Measurements from ENCODE around the gene PRPSAP1. TPM values are rescaled to one million over a fixed set of nuclear protein-coding genes. Genes with fewer than 3 reads are reported as not detected.

The PRPSAP1 gene
- total and polyA plus RNA-seq, 7 experiments from 2014 or later = 19.6 to 59.1 (median 53.3) TPM

DNA sequence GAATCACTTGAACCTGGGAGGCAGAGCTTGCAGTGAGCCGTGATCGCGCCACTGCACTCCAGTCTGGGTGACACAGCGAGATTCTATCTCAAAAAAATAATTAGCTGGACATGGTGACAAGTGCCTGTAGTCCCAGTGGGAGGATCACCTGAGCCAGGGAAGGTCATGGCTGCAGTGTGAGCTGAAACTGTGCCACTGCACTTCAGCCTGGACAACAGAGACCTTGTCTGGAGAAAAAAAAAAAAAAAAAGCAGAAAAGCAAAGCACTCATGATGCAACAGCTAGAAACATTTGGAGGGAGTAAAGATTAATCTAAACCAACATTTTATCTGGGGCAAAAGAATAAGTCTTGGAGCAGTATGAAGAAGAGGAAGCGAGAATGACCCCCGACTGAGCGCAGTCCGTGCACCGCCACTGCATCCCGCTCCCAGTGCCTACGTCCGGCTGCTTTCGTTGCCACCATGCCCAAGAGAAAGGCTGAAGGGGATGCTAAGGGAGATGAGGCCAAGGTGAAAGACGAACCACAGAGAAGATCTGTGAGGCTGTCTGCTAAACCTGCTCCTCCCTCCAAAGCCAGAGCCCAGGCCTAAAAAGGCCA lies 8.2 kb downstream of the PRPSAP1 start:
- DNase-seq = no peak
- H3K27me3 Mint-ChIP-seq = no peaks in the 10 kb centered on the region
- CTCF ChIA-PET = interaction anchor here (0.7 to 1.1 kb wide), 2 partner anchors 40 to 278 kb away, joined by 3 to 4 read pairs; no protein-coding TSS in a partner anchor
- Histone ChIP-seq H3K27ac (ENCODE audit: low read depth, low read length) (no peak overlapping the region), H3K4me1 (ENCODE audit: control insufficient read depth in 2 of 2, insufficient read depth in 2 of 2, low read length in 2 of 2) (no peaks in the 10 kb centered on the region), H3K36me3 (ENCODE audit: control insufficient read depth in 2 of 3, insufficient read depth in 3 of 3, low read length in 3 of 3) (peaks cover 0 to 38% (median 5%) of the 10 kb centered on the region in 3 experiments), H3K27me3 (ENCODE audit: control insufficient read depth in 2 of 2, insufficient read depth in 2 of 2, low read length in 2 of 2) (no peaks in the 10 kb centered on the region), H3K4me3 (ENCODE audit: low read length) (no peak overlapping the region), H3K9me3 (ENCODE audit: control insufficient read depth in 2 of 3, low read length in 3 of 3) (no peaks in the 10 kb centered on the region)
- H3K4me1 Mint-ChIP-seq = peaks cover 0 to 4% (median 0%) of the 10 kb centered on the region in 7 donors
- peaks cover 15 to 39% (median 26%) of the 10 kb centered on the region in 5 donors for H3K36me3 Mint-ChIP-seq
- H3K27ac Mint-ChIP-seq = no peak overlapping the region
- intact Hi-C loops (cut with micrococcal nuclease) = no loop called here
- H3K9me3 Mint-ChIP-seq = no peaks in the 10 kb centered on the region
- H3K4me3 Mint-ChIP-seq = no peak overlapping the region
- no peak for ATAC-seq
- POLR2A ChIA-PET = no interaction called here

DNA sequence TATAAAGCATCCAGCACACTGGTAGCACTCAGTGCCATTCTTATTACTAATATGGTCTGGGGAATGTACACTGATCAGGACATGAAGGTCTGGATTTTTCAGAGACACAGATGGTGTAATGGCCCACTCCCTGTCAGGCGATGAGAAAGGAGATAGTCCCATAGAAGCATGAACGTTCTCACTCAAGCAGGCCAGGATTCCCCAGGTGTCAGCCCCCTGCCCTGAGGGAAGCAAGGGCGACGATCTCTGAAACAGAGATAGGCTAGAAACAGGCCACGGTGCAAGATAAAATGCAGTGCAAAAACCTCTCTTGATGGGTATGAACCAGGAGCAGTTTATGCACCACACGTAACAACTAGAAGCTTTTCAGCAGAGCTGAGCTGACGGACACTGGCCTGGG lies 10.6 kb downstream of the PRPSAP1 start:
- H3K27ac ChIP-seq (ENCODE audit: low read depth, low read length) = no peak overlapping the region
- H3K27ac Mint-ChIP-seq = no peak overlapping the region
- peaks cover 15 to 49% (median 26%) of the 10 kb centered on the region in 5 donors for H3K36me3 Mint-ChIP-seq
- peaks cover 0 to 41% (median 5%) of the 10 kb centered on the region in 3 experiments for H3K36me3 ChIP-seq (ENCODE audit: control insufficient read depth in 2 of 3, insufficient read depth in 3 of 3, low read length in 3 of 3)
- H3K27me3 Mint-ChIP-seq = no peaks in the 10 kb centered on the region
- no peaks in the 10 kb centered on the region for H3K4me1 ChIP-seq (ENCODE audit: control insufficient read depth in 2 of 2, insufficient read depth in 2 of 2, low read length in 2 of 2)
- no peaks in the 10 kb centered on the region for H3K9me3 ChIP-seq (ENCODE audit: control insufficient read depth in 2 of 3, low read length in 3 of 3)
- H3K27me3 ChIP-seq (ENCODE audit: control insufficient read depth in 2 of 2, insufficient read depth in 2 of 2, low read length in 2 of 2) = no peaks in the 10 kb centered on the region
- POLR2A ChIA-PET = no interaction called here
- DNase-seq (no peak), ATAC-seq (no peak)
- intact Hi-C loops (cut with micrococcal nuclease) = no loop called here
- peaks cover 0 to 7% (median 0%) of the 10 kb centered on the region in 7 donors for H3K4me1 Mint-ChIP-seq
- CTCF ChIA-PET = no interaction called here
- H3K4me3 ChIP-seq (ENCODE audit: low read length) = no peak overlapping the region
- no peak overlapping the region for H3K4me3 Mint-ChIP-seq
- H3K9me3 Mint-ChIP-seq = no peaks in the 10 kb centered on the region

- H3K4me3 Mint-ChIP-seq = no peak overlapping the region
- Histone ChIP-seq H3K27ac (ENCODE audit: low read depth, low read length) (no peak overlapping the region), H3K4me3 (ENCODE audit: low read length) (no peak overlapping the region), H3K36me3 (ENCODE audit: control insufficient read depth in 2 of 3, insufficient read depth in 3 of 3, low read length in 3 of 3) (peaks cover 0 to 29% (median 1%) of the 10 kb centered on the region in 3 experiments), H3K4me1 (ENCODE audit: control insufficient read depth in 2 of 2, insufficient read depth in 2 of 2, low read length in 2 of 2) (no peaks in the 10 kb centered on the region), H3K27me3 (ENCODE audit: control insufficient read depth in 2 of 2, insufficient read depth in 2 of 2, low read length in 2 of 2) (no peaks in the 10 kb centered on the region), H3K9me3 (ENCODE audit: control insufficient read depth in 2 of 3, low read length in 3 of 3) (no peaks in the 10 kb centered on the region)
- CTCF ChIA-PET = no interaction called here
- peaks cover 0 to 7% (median 4%) of the 10 kb centered on the region in 7 donors for H3K4me1 Mint-ChIP-seq
- DNase-seq = no peak
- H3K36me3 Mint-ChIP-seq = peaks cover 11 to 35% (median 25%) of the 10 kb centered on the region in 5 donors
- no peak overlapping the region for H3K27ac Mint-ChIP-seq
- intact Hi-C loops (cut with micrococcal nuclease) = no loop called here
- H3K9me3 Mint-ChIP-seq = no peaks in the 10 kb centered on the region
- POLR2A ChIA-PET = interaction anchor here (0.7 kb wide), 1 partner anchor 1350 kb away, joined by 3 read pairs; no protein-coding TSS in a partner anchor
- no peak for ATAC-seq
- no peaks in the 10 kb centered on the region for H3K27me3 Mint-ChIP-seq
Measured at GRCh38 chr17:76341301-76341700, 12.4 kb downstream of the PRPSAP1 start.

DNA sequence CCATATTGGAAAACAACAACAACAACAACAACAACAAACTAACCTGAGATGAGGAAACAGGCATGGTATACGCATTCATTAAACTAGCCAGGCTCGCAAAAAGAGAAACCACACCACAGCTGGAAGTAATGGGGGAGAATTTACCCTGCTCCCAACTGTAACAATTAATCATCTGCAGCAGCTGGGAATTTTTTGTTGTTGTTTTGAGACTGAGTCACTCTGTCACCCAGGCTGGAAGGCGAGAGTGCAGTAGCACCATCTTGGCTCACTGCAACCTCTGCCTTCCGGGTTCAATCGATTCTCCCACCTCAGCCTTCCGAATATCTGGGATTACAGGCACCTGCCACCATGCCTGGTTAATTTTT lies 16.3 kb downstream of the PRPSAP1 start:
- H3K27ac Mint-ChIP-seq = no peak overlapping the region
- CTCF ChIA-PET = interaction anchor here (1.2 kb wide), 2 partner anchors 16 to 60 kb away, joined by 3 read pairs; partner anchors contain the start of gene PRPSAP1
- H3K27me3 Mint-ChIP-seq = no peaks in the 10 kb centered on the region
- no peaks in the 10 kb centered on the region for H3K9me3 ChIP-seq (ENCODE audit: control insufficient read depth in 2 of 3, low read length in 3 of 3)
- peaks cover 3 to 20% (median 16%) of the 10 kb centered on the region in 5 donors for H3K36me3 Mint-ChIP-seq
- DNase-seq (no peak), ATAC-seq (no peak)
- intact Hi-C loops (cut with micrococcal nuclease) = no loop called here
- H3K4me1 Mint-ChIP-seq = peaks cover 0 to 10% (median 4%) of the 10 kb centered on the region in 7 donors
- POLR2A ChIA-PET = interaction anchor here (1.3 kb wide), 1 partner anchor 15 kb away, joined by 4 read pairs; no protein-coding TSS in a partner anchor
- no peaks in the 10 kb centered on the region for H3K4me1 ChIP-seq (ENCODE audit: control insufficient read depth in 2 of 2, insufficient read depth in 2 of 2, low read length in 2 of 2)
- no peak overlapping the region for H3K4me3 ChIP-seq (ENCODE audit: low read length)
- H3K36me3 ChIP-seq (ENCODE audit: control insufficient read depth in 2 of 3, insufficient read depth in 3 of 3, low read length in 3 of 3) = peaks cover 0 to 7% (median 0%) of the 10 kb centered on the region in 3 experiments
- no peaks in the 10 kb centered on the region for H3K27me3 ChIP-seq (ENCODE audit: control insufficient read depth in 2 of 2, insufficient read depth in 2 of 2, low read length in 2 of 2)
- no peaks in the 10 kb centered on the region for H3K9me3 Mint-ChIP-seq
- no peak overlapping the region for H3K4me3 Mint-ChIP-seq
- H3K27ac ChIP-seq (ENCODE audit: low read depth, low read length) = no peak overlapping the region

- H3K27me3 Mint-ChIP-seq = no peaks in the 10 kb centered on the region
- H3K9me3 Mint-ChIP-seq = no peaks in the 10 kb centered on the region
- H3K27ac Mint-ChIP-seq = no peak overlapping the region
Measured at GRCh38 chr17:76336756-76337412, 16.8 kb downstream of the PRPSAP1 start.

GRCh38 chr17:76335716-76336381 lies 17.9 kb downstream of the PRPSAP1 start:
- Histone ChIP-seq H3K4me1 (ENCODE audit: control insufficient read depth in 2 of 2, insufficient read depth in 2 of 2, low read length in 2 of 2) (no peaks in the 10 kb centered on the region), H3K27ac (ENCODE audit: low read depth, low read length) (no peak overlapping the region), H3K36me3 (ENCODE audit: control insufficient read depth in 2 of 3, insufficient read depth in 3 of 3, low read length in 3 of 3) (peaks cover 0 to 7% (median 4%) of the 10 kb centered on the region in 3 experiments), H3K9me3 (ENCODE audit: control insufficient read depth in 2 of 3, low read length in 3 of 3) (no peaks in the 10 kb centered on the region), H3K27me3 (ENCODE audit: control insufficient read depth in 2 of 2, insufficient read depth in 2 of 2, low read length in 2 of 2) (no peaks in the 10 kb centered on the region), H3K4me3 (ENCODE audit: low read length) (no peak overlapping the region)
- no peak for ATAC-seq
- Mint-ChIP-seq H3K27ac (no peak overlapping the region), H3K27me3 (no peaks in the 10 kb centered on the region), H3K36me3 (peaks cover 0 to 19% (median 12%) of the 10 kb centered on the region in 5 donors), H3K4me3 (no peak overlapping the region), H3K4me1 (peaks cover 0 to 8% (median 4%) of the 10 kb centered on the region in 7 donors), H3K9me3 (no peaks in the 10 kb centered on the region)
- CTCF ChIA-PET = no interaction called here
- intact Hi-C loops (cut with micrococcal nuclease) = no loop called here
- POLR2A ChIA-PET = interaction anchor here (0.6 kb wide), 1 partner anchor 223 kb away, joined by 3 read pairs; no protein-coding TSS in a partner anchor
- no peak for DNase-seq

More at GRCh38 chr17:76336756-76337412, 16.8 kb downstream of the PRPSAP1 start:
- intact Hi-C loops (cut with micrococcal nuclease) = no loop called here
- Histone ChIP-seq H3K36me3 (ENCODE audit: control insufficient read depth in 2 of 3, insufficient read depth in 3 of 3, low read length in 3 of 3) (peaks cover 0 to 5% (median 0%) of the 10 kb centered on the region in 3 experiments), H3K27me3 (ENCODE audit: control insufficient read depth in 2 of 2, insufficient read depth in 2 of 2, low read length in 2 of 2) (no peaks in the 10 kb centered on the region), H3K9me3 (ENCODE audit: control insufficient read depth in 2 of 3, low read length in 3 of 3) (no peaks in the 10 kb centered on the region), H3K4me1 (ENCODE audit: control insufficient read depth in 2 of 2, insufficient read depth in 2 of 2, low read length in 2 of 2) (no peaks in the 10 kb centered on the region), H3K4me3 (ENCODE audit: low read length) (no peak overlapping the region), H3K27ac (ENCODE audit: low read depth, low read length) (no peak overlapping the region)
- ATAC-seq (no peak), DNase-seq (no peak)
- ChIA-PET POLR2A (interaction anchor here (1.3 kb wide), 1 partner anchor 16 kb away, joined by 4 read pairs; no protein-coding TSS in a partner anchor), CTCF (interaction anchor here (1.2 kb wide), 2 partner anchors 17 to 61 kb away, joined by 3 read pairs; partner anchors contain the start of gene PRPSAP1)
- Mint-ChIP-seq H3K4me1 (peaks cover 0 to 8% (median 4%) of the 10 kb centered on the region in 7 donors), H3K4me3 (no peak overlapping the region), H3K36me3 (peaks cover under 1 to 15% (median 12%) of the 10 kb centered on the region in 5 donors)
